SK-N-SH (cell line): ENCODE data around the gene OTUB1.

Source experiments
- FOXM1 ChIP-seq: IDR thresholded peaks from 2 replicates; pipeline ENCODE4 v1.4.0; 2012; ENCODE audit warnings: low read depth, mild to moderate bottlenecking
- MXI1 ChIP-seq: IDR thresholded peaks from 2 replicates; pipeline ENCODE4 v1.6.1; 2012; ENCODE audit warnings: mild to moderate bottlenecking, low read depth, low read length, improper control_type of control experiment
- POLR2AphosphoS5 ChIP-seq: IDR thresholded peaks from 2 replicates; pipeline ENCODE4 v1.6.1; 2012; ENCODE audit warnings: low read depth, low read length
- RAD21 ChIP-seq: IDR thresholded peaks from 2 replicates; pipeline ENCODE4 v1.6.1; 2012; ENCODE audit warnings: mild to moderate bottlenecking, low read length
- SIN3A ChIP-seq: IDR thresholded peaks from 2 replicates; pipeline ENCODE4 v1.6.1; 2012; ENCODE audit warnings: low read depth, mild to moderate bottlenecking, low read length, moderate library complexity, borderline replicate concordance
- YY1 ChIP-seq: IDR thresholded peaks from 2 replicates; pipeline ENCODE4 v1.4.0; 2012; ENCODE audit warnings: low read depth, mild to moderate bottlenecking
- TF ChIP-seq, protein P1 (sequence below): fragments of 200-600 bp; sonication (generic); IDR thresholded peaks from 2 replicates; pipeline ENCODE4 v1.6.1; 2017; ENCODE audit warnings: antibody characterized with exemption, mild to moderate bottlenecking, moderate library complexity
- TF ChIP-seq, protein P2 (sequence below): IDR thresholded peaks from 2 replicates; pipeline ENCODE4 v1.4.0; 2012; ENCODE audit warnings: low read depth, borderline replicate concordance

DNA sequence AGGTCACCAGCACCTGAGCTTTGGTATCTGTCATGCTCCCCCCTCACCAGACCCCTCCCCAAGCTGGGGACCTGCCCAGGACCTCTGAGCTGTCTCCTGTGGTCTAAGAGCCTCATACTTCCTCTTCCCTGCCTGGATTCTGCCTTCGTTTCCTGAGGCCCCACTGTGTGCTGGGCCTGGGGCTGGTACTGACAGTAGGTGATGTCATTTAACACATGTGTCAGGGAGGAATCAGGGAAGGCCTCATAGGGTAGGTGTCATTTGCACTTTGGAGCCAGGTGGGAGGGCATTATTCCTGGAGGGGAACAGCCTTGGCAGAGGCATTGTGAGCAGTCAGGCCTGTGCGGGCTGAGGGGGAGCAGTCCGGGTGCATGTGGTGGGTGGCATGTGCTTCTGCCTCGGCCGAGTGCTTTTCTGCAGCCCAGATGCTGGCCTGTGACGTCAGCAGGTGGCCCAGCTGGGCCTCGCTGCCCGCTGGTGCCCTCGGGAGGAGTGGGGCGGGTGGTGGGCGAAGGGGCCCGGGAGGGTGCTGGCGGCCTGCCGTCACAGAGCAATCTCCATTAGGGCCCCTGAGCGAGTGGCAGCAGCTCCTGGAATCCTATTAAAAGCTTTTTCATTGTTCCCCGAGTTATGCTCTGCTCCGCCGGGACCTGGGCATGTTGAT is 58.6 kb downstream of the OTUB1 start:
- TF ChIP-seq POLR2AphosphoS5 (no peak), RAD21 (peak; percentile 29), MXI1 (peak; percentile 96), FOXM1 (no peak), SIN3A (no peak), YY1 (no peak)
- TF ChIP-seq, protein P1, sequence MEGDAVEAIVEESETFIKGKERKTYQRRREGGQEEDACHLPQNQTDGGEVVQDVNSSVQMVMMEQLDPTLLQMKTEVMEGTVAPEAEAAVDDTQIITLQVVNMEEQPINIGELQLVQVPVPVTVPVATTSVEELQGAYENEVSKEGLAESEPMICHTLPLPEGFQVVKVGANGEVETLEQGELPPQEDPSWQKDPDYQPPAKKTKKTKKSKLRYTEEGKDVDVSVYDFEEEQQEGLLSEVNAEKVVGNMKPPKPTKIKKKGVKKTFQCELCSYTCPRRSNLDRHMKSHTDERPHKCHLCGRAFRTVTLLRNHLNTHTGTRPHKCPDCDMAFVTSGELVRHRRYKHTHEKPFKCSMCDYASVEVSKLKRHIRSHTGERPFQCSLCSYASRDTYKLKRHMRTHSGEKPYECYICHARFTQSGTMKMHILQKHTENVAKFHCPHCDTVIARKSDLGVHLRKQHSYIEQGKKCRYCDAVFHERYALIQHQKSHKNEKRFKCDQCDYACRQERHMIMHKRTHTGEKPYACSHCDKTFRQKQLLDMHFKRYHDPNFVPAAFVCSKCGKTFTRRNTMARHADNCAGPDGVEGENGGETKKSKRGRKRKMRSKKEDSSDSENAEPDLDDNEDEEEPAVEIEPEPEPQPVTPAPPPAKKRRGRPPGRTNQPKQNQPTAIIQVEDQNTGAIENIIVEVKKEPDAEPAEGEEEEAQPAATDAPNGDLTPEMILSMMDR = no peak
- TF ChIP-seq, protein P2, sequence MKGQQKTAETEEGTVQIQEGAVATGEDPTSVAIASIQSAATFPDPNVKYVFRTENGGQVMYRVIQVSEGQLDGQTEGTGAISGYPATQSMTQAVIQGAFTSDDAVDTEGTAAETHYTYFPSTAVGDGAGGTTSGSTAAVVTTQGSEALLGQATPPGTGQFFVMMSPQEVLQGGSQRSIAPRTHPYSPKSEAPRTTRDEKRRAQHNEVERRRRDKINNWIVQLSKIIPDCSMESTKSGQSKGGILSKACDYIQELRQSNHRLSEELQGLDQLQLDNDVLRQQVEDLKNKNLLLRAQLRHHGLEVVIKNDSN = no peak
